IPS-18a (cell line): Measurements from ENCODE around the gene VWCE.
"Not testable (repeated sequence)": the region's sequence is repeated elsewhere in the genome, so short reads cannot be mapped to it uniquely, and the experiment has no call there.

ENCODE experiments used
- H3K27ac ChIP-seq: one replicate; pipeline ENCODE4 v1.5.1; 2013; ENCODE audit warnings: low read length
- H3K27me3 ChIP-seq: one replicate; pipeline ENCODE4 v1.6.1; 2013; ENCODE audit warnings: mild to moderate bottlenecking, low read length; ENCODE audit not compliant: control insufficient read depth, insufficient read depth
- H3K36me3 ChIP-seq: one replicate; pipeline ENCODE4 v1.6.1; 2013; ENCODE audit warnings: low read depth, low read length; ENCODE audit not compliant: control insufficient read depth
- H3K4me1 ChIP-seq: one replicate; pipeline ENCODE4 v1.6.1; 2013; ENCODE audit warnings: low read depth, low read length; ENCODE audit not compliant: control insufficient read depth
- H3K4me3 ChIP-seq: one replicate; pipeline ENCODE4 v1.5.1; 2013; ENCODE audit warnings: low read length
- H3K9ac ChIP-seq: one replicate; pipeline ENCODE4 v1.6.1; 2013; ENCODE audit warnings: mild to moderate bottlenecking, low read length, moderate library complexity
- H3K9me3 ChIP-seq: one replicate; pipeline ENCODE4 v1.6.1; 2013; ENCODE audit warnings: low read depth, low read length; ENCODE audit not compliant: control insufficient read depth

The VWCE gene

GRCh38 chr11:61213711-61214324, 81.3 kb downstream of the VWCE start:
- H3K4me3 ChIP-seq, H3K9me3 ChIP-seq, H3K27me3 ChIP-seq, H3K9ac ChIP-seq, H3K4me1 ChIP-seq, H3K36me3 ChIP-seq, H3K27ac ChIP-seq: not testable (repeated sequence)

GRCh38 chr11:61212202-61212601, 82.9 kb downstream of the VWCE start:
- not testable (repeated sequence) for H3K36me3 ChIP-seq, H3K4me3 ChIP-seq, H3K4me1 ChIP-seq, H3K27ac ChIP-seq, H3K9me3 ChIP-seq, H3K27me3 ChIP-seq, H3K9ac ChIP-seq

GRCh38 chr11:61211327-61211952, 83.7 kb downstream of the VWCE start:
- H3K9ac ChIP-seq, H3K27me3 ChIP-seq, H3K9me3 ChIP-seq, H3K4me3 ChIP-seq, H3K27ac ChIP-seq, H3K4me1 ChIP-seq, H3K36me3 ChIP-seq: not testable (repeated sequence)

GRCh38 chr11:61210629-61211028, 84.5 kb downstream of the VWCE start:
- not testable (repeated sequence) for H3K4me3 ChIP-seq, H3K27me3 ChIP-seq, H3K9ac ChIP-seq, H3K4me1 ChIP-seq, H3K9me3 ChIP-seq, H3K27ac ChIP-seq, H3K36me3 ChIP-seq
